ENCODE data around the gene ADCY1. TPM values are rescaled to one million over a fixed set of nuclear protein-coding genes. Genes with fewer than 3 reads are reported as not detected.
A peak's percentile ranks its signal among the peaks of the same experiment; 100 is the strongest.

Gene ADCY1
- total RNA-seq (2021) (not detected in 2 replicates), Bru-seq, nascent RNA (percentile 1 among the genes with signal in this experiment), BruChase-seq, experiment 1, labeled RNA remaining after a 2-hour chase (not detected), BruChase-seq, experiment 2, labeled RNA remaining after a 6-hour chase (not detected)
- long read RNA-seq: 0 reads

GRCh38 chr7:45573661-45574415, at the start of gene ADCY1:
Gene ADCY1, plus strand, starts transcription at chr7:45574368. Its CDS starts 176 bp downstream, at chr7:45574544.
- no TSS peak for BruUV-seq (replicated peaks)
- H3K79me2 ChIP-seq (ENCODE audit: low read depth): no peaks in the 10 kb centered on the region
- ChIA-PET POLR2A (ENCODE audit: unreplicated experiment) (no interaction called here), CTCF (no interaction called here)
- peaks cover 87% of the 10 kb centered on the region for H3K27me3 ChIP-seq (ENCODE audit: insufficient read depth, low read depth)
- H4K20me1 ChIP-seq (ENCODE audit: insufficient read depth): no peaks in the 10 kb centered on the region
- TF ChIP-seq EZH2 (IDR thresholded peaks at IDR 0.05; ENCODE audit: low read depth): no peak
- TF ChIP-seq CTCF (conservative IDR thresholded peaks at IDR 0.05): no peak
- DNase-seq: no peak
- intact Hi-C loops (cut with micrococcal nuclease; ENCODE audit: unreplicated experiment): no loop called here
- no peak within 1 kb of the TSS for H3K27ac ChIP-seq
- no peaks in the 10 kb centered on the region for H3F3A ChIP-seq (ENCODE audit: insufficient read depth, low read depth)
- H3K4me3 ChIP-seq: no peak within 1 kb of the TSS
- H3K4me2 ChIP-seq: no peak within 1 kb of the TSS
- H2AFZ ChIP-seq: no peak within 1 kb of the TSS
- H3K9me2 ChIP-seq (ENCODE audit: insufficient read depth): no peaks in the 10 kb centered on the region
- H3K4me1 ChIP-seq (replicated peaks; ENCODE audit: insufficient read depth): no peaks in the 10 kb centered on the region
- H3K9me3 ChIP-seq (ENCODE audit: insufficient read depth, low read depth): no peaks in the 10 kb centered on the region
- no peaks in the 10 kb centered on the region for H3K36me3 ChIP-seq (ENCODE audit: low read depth)

- POLR2A ChIA-PET (ENCODE audit: unreplicated experiment): no interaction called here
- TF ChIP-seq CTCF (conservative IDR thresholded peaks at IDR 0.05): no peak
- no peak for TF ChIP-seq EZH2 (IDR thresholded peaks at IDR 0.05; ENCODE audit: low read depth)
Measured at GRCh38 chr7:45524445-45524844, 49.7 kb upstream of the ADCY1 start.

GRCh38 chr7:45525057-45525456, 49.1 kb upstream of the ADCY1 start:
- no peak for DNase-seq
- no peak overlapping the region for H2AFZ ChIP-seq
- no peaks in the 10 kb centered on the region for H3F3A ChIP-seq (ENCODE audit: insufficient read depth, low read depth)
- no peaks in the 10 kb centered on the region for H3K4me1 ChIP-seq (replicated peaks; ENCODE audit: insufficient read depth)
- no peaks in the 10 kb centered on the region for H3K9me3 ChIP-seq (ENCODE audit: insufficient read depth, low read depth)
- no peak overlapping the region for H3K27ac ChIP-seq
- H3K9me2 ChIP-seq (ENCODE audit: insufficient read depth): peaks cover 6% of the 10 kb centered on the region; the same call in 1 of the 2 replicates
- ChIA-PET CTCF (no interaction called here), POLR2A (ENCODE audit: unreplicated experiment) (no interaction called here)
- no peaks in the 10 kb centered on the region for H3K36me3 ChIP-seq (ENCODE audit: low read depth)
- H4K20me1 ChIP-seq (ENCODE audit: insufficient read depth): no peaks in the 10 kb centered on the region
- intact Hi-C loops (cut with micrococcal nuclease; ENCODE audit: unreplicated experiment): no loop called here
- no peaks in the 10 kb centered on the region for H3K79me2 ChIP-seq (ENCODE audit: low read depth)
- no TSS peak for BruUV-seq (replicated peaks)
- H3K27me3 ChIP-seq (ENCODE audit: insufficient read depth, low read depth): peaks cover 61% of the 10 kb centered on the region
- H3K4me3 ChIP-seq: no peak overlapping the region
- TF ChIP-seq CTCF (conservative IDR thresholded peaks at IDR 0.05) (no peak), EZH2 (IDR thresholded peaks at IDR 0.05; ENCODE audit: low read depth) (no peak)
- H3K4me2 ChIP-seq: no peak overlapping the region

More at GRCh38 chr7:45524445-45524844, 49.7 kb upstream of the ADCY1 start:
- Histone ChIP-seq H3K27me3 (ENCODE audit: insufficient read depth, low read depth) (peaks cover 55% of the 10 kb centered on the region), H3K4me1 (replicated peaks; ENCODE audit: insufficient read depth) (no peaks in the 10 kb centered on the region), H3F3A (ENCODE audit: insufficient read depth, low read depth) (no peaks in the 10 kb centered on the region), H2AFZ (no peak overlapping the region), H3K27ac (no peak overlapping the region), H3K79me2 (ENCODE audit: low read depth) (no peaks in the 10 kb centered on the region), H4K20me1 (ENCODE audit: insufficient read depth) (no peaks in the 10 kb centered on the region), H3K4me3 (no peak overlapping the region), H3K9me2 (ENCODE audit: insufficient read depth) (peaks cover 6% of the 10 kb centered on the region; the same call in 1 of the 2 replicates), H3K36me3 (ENCODE audit: low read depth) (no peaks in the 10 kb centered on the region), H3K4me2 (no peak overlapping the region), H3K9me3 (ENCODE audit: insufficient read depth, low read depth) (no peaks in the 10 kb centered on the region)
- intact Hi-C loops (cut with micrococcal nuclease; ENCODE audit: unreplicated experiment): no loop called here
- BruUV-seq (replicated peaks): no TSS peak
- DNase-seq: no peak
- CTCF ChIA-PET: no interaction called here
